ENCODE results near the gene SRF.

SRF gene

GRCh38 chr6:43184268-43184985 lies 13.4 kb downstream of the SRF start:
- Histone ChIP-seq H3K9me3 (ENCODE audit: control insufficient read depth, insufficient read depth, low read length) (no peaks in the 10 kb centered on the region), H3K36me3 (ENCODE audit: insufficient read depth, low read length) (no peaks in the 10 kb centered on the region; the same call in 1 of the 2 replicates), H3K4me1 (ENCODE audit: insufficient read depth, low read length) (peaks cover 13% of the 10 kb centered on the region; the same call in 1 of the 2 replicates), H3K9ac (ENCODE audit: low read depth, low read length) (no peak overlapping the region)

- Histone ChIP-seq H3K4me1 (ENCODE audit: insufficient read depth, low read length) (peaks cover 13% of the 10 kb centered on the region; the same call in 1 of the 2 replicates), H3K9ac (ENCODE audit: low read depth, low read length) (no peak overlapping the region)
Observed at GRCh38 chr6:43185391-43185985, 14.4 kb downstream of the SRF start.

GRCh38 chr6:43186019-43186418 lies 14.9 kb downstream of the SRF start:
- Histone ChIP-seq H3K4me1 (ENCODE audit: insufficient read depth, low read length) (peaks cover 7% of the 10 kb centered on the region; the same call in 1 of the 2 replicates), H3K36me3 (ENCODE audit: insufficient read depth, low read length) (no peaks in the 10 kb centered on the region; the same call in 1 of the 2 replicates), H3K9ac (ENCODE audit: low read depth, low read length) (no peak overlapping the region), H3K9me3 (ENCODE audit: control insufficient read depth, insufficient read depth, low read length) (no peaks in the 10 kb centered on the region)

More at GRCh38 chr6:43185391-43185985, 14.4 kb downstream of the SRF start:
- H3K9me3 ChIP-seq (ENCODE audit: control insufficient read depth, insufficient read depth, low read length) = no peaks in the 10 kb centered on the region
- H3K36me3 ChIP-seq (ENCODE audit: insufficient read depth, low read length) = no peaks in the 10 kb centered on the region; the same call in 1 of the 2 replicates

GRCh38 chr6:43186706-43187105 lies 15.6 kb downstream of the SRF start:
- no peaks in the 10 kb centered on the region; the same call in 1 of the 2 replicates for H3K36me3 ChIP-seq (ENCODE audit: insufficient read depth, low read length)
- no peak overlapping the region for H3K9ac ChIP-seq (ENCODE audit: low read depth, low read length)
- no peaks in the 10 kb centered on the region for H3K9me3 ChIP-seq (ENCODE audit: control insufficient read depth, insufficient read depth, low read length)
- H3K4me1 ChIP-seq (ENCODE audit: insufficient read depth, low read length) = peaks cover 4% of the 10 kb centered on the region; the same call in 1 of the 2 replicates

GRCh38 chr6:43187821-43188220 lies 16.8 kb downstream of the SRF start:
- Histone ChIP-seq H3K9me3 (ENCODE audit: control insufficient read depth, insufficient read depth, low read length) (no peaks in the 10 kb centered on the region), H3K4me1 (ENCODE audit: insufficient read depth, low read length) (peaks cover under 1% of the 10 kb centered on the region; the same call in 1 of the 2 replicates), H3K9ac (ENCODE audit: low read depth, low read length) (no peak overlapping the region), H3K36me3 (ENCODE audit: insufficient read depth, low read length) (no peaks in the 10 kb centered on the region; the same call in 1 of the 2 replicates)

- H3K36me3 ChIP-seq (ENCODE audit: insufficient read depth, low read length) = no peaks in the 10 kb centered on the region; the same call in 1 of the 2 replicates
- no peaks in the 10 kb centered on the region for H3K4me1 ChIP-seq (ENCODE audit: insufficient read depth, low read length)
- no peaks in the 10 kb centered on the region for H3K9me3 ChIP-seq (ENCODE audit: control insufficient read depth, insufficient read depth, low read length)
- H3K9ac ChIP-seq (ENCODE audit: low read depth, low read length) = no peak overlapping the region
Observed at GRCh38 chr6:43188426-43188825, 17.4 kb downstream of the SRF start.

- no peaks in the 10 kb centered on the region; the same call in none of the 2 replicates for H3K36me3 ChIP-seq (ENCODE audit: insufficient read depth, low read length)
Observed at GRCh38 chr6:43189776-43190304, 18.8 kb downstream of the SRF start.

GRCh38 chr6:43192911-43193310 lies 21.8 kb downstream of the SRF start:
- Histone ChIP-seq H3K36me3 (ENCODE audit: insufficient read depth, low read length) (no peaks in the 10 kb centered on the region; the same call in 1 of the 2 replicates), H3K9me3 (ENCODE audit: control insufficient read depth, insufficient read depth, low read length) (no peaks in the 10 kb centered on the region), H3K9ac (ENCODE audit: low read depth, low read length) (no peak overlapping the region), H3K4me1 (ENCODE audit: insufficient read depth, low read length) (no peaks in the 10 kb centered on the region)

More at GRCh38 chr6:43189776-43190304, 18.8 kb downstream of the SRF start:
- Histone ChIP-seq H3K9ac (ENCODE audit: low read depth, low read length) (no peak overlapping the region), H3K9me3 (ENCODE audit: control insufficient read depth, insufficient read depth, low read length) (no peaks in the 10 kb centered on the region), H3K4me1 (ENCODE audit: insufficient read depth, low read length) (no peaks in the 10 kb centered on the region)

- H3K9me3 ChIP-seq (ENCODE audit: control insufficient read depth, insufficient read depth, low read length) = no peaks in the 10 kb centered on the region
- no peak overlapping the region for H3K9ac ChIP-seq (ENCODE audit: low read depth, low read length)
- no peaks in the 10 kb centered on the region for H3K4me1 ChIP-seq (ENCODE audit: insufficient read depth, low read length)
- H3K36me3 ChIP-seq (ENCODE audit: insufficient read depth, low read length) = no peaks in the 10 kb centered on the region; the same call in 1 of the 2 replicates
Observed at GRCh38 chr6:43193929-43194328, 22.9 kb downstream of the SRF start.

- Histone ChIP-seq H3K9me3 (ENCODE audit: control insufficient read depth, insufficient read depth, low read length) (no peaks in the 10 kb centered on the region), H3K9ac (ENCODE audit: low read depth, low read length) (no peak overlapping the region), H3K4me1 (ENCODE audit: insufficient read depth, low read length) (no peaks in the 10 kb centered on the region), H3K36me3 (ENCODE audit: insufficient read depth, low read length) (no peaks in the 10 kb centered on the region; the same call in 1 of the 2 replicates)
Observed at GRCh38 chr6:43196337-43196736, 25.3 kb downstream of the SRF start.

- Histone ChIP-seq H3K4me1 (ENCODE audit: insufficient read depth, low read length) (no peaks in the 10 kb centered on the region), H3K9me3 (ENCODE audit: control insufficient read depth, insufficient read depth, low read length) (no peaks in the 10 kb centered on the region), H3K9ac (ENCODE audit: low read depth, low read length) (no peak overlapping the region), H3K36me3 (ENCODE audit: insufficient read depth, low read length) (no peaks in the 10 kb centered on the region)
Observed at GRCh38 chr6:43199912-43200311, 28.8 kb downstream of the SRF start.

- no peaks in the 10 kb centered on the region for H3K36me3 ChIP-seq (ENCODE audit: insufficient read depth, low read length)
- H3K9me3 ChIP-seq (ENCODE audit: control insufficient read depth, insufficient read depth, low read length) = no peaks in the 10 kb centered on the region
- H3K4me1 ChIP-seq (ENCODE audit: insufficient read depth, low read length) = no peaks in the 10 kb centered on the region
- no peak overlapping the region for H3K9ac ChIP-seq (ENCODE audit: low read depth, low read length)
Observed at GRCh38 chr6:43200541-43200940, 29.5 kb downstream of the SRF start.

GRCh38 chr6:43202451-43202850 lies 31.4 kb downstream of the SRF start:
- Histone ChIP-seq H3K36me3 (ENCODE audit: insufficient read depth, low read length) (no peaks in the 10 kb centered on the region), H3K9ac (ENCODE audit: low read depth, low read length) (no peak overlapping the region)

GRCh38 chr6:43203029-43203717 lies 32.1 kb downstream of the SRF start:
- H3K9ac ChIP-seq (ENCODE audit: low read depth, low read length) = no peak overlapping the region
- no peaks in the 10 kb centered on the region for H3K36me3 ChIP-seq (ENCODE audit: insufficient read depth, low read length)
- no peaks in the 10 kb centered on the region for H3K9me3 ChIP-seq (ENCODE audit: control insufficient read depth, insufficient read depth, low read length)
- H3K4me1 ChIP-seq (ENCODE audit: insufficient read depth, low read length) = no peaks in the 10 kb centered on the region

More at GRCh38 chr6:43202451-43202850, 31.4 kb downstream of the SRF start:
- H3K9me3 ChIP-seq (ENCODE audit: control insufficient read depth, insufficient read depth, low read length) = no peaks in the 10 kb centered on the region
- no peaks in the 10 kb centered on the region for H3K4me1 ChIP-seq (ENCODE audit: insufficient read depth, low read length)
